Measurements from ENCODE around the gene HYCC1. TPM values are rescaled to one million over a fixed set of nuclear protein-coding genes. Genes with fewer than 3 reads are reported as not detected.

The HYCC1 gene
- total and polyA plus RNA-seq, 9 donors, result 8.3 to 27.4 (median 24.2) TPM

DNA sequence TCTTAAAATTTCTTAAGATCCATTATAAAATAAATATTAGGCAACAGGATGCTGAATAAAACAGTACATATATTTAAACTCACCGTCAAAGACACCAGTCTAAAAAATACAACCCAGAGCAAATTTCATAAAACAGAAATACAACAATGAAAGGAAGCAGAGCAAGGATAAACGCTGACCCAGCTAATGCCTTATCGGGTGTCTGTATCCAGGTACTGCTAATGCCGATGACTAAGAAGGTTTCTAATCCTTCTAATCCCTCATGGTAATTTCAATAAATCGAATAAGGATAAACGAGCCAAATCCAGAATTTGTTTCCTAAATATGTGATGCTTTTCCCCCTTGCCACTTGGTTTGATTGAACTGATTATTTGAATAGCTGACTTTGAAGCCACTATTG, 1.7 kb downstream of the HYCC1 start:
- no peak for DNase-seq
- 82% methylated on average over 6 of the region's 6 CpGs for WGBS, 3 donors
- H3K27me3 ChIP-seq, result no peaks in the 10 kb centered on the region
- no peaks in the 10 kb centered on the region for H3K36me3 ChIP-seq
- TF ChIP-seq EP300 (IDR thresholded peaks at IDR 0.05), result no peak
- TF ChIP-seq POLR2A (IDR thresholded peaks at IDR 0.05), result no peak
- TF ChIP-seq, protein P1, sequence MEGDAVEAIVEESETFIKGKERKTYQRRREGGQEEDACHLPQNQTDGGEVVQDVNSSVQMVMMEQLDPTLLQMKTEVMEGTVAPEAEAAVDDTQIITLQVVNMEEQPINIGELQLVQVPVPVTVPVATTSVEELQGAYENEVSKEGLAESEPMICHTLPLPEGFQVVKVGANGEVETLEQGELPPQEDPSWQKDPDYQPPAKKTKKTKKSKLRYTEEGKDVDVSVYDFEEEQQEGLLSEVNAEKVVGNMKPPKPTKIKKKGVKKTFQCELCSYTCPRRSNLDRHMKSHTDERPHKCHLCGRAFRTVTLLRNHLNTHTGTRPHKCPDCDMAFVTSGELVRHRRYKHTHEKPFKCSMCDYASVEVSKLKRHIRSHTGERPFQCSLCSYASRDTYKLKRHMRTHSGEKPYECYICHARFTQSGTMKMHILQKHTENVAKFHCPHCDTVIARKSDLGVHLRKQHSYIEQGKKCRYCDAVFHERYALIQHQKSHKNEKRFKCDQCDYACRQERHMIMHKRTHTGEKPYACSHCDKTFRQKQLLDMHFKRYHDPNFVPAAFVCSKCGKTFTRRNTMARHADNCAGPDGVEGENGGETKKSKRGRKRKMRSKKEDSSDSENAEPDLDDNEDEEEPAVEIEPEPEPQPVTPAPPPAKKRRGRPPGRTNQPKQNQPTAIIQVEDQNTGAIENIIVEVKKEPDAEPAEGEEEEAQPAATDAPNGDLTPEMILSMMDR (IDR thresholded peaks at IDR 0.05), result no peak
- H3K9me3 ChIP-seq, result no peaks in the 10 kb centered on the region
- H3K27ac ChIP-seq, result no peak overlapping the region
- intact Hi-C loops (cut with DNase I), result loop anchor here in 2 of 4 donors (10.0 kb wide), 1 partner anchor 157 kb away; no protein-coding TSS in a partner anchor
- peaks cover 1% of the 10 kb centered on the region for H3K4me1 ChIP-seq (ENCODE audit: insufficient read depth)
- no peak overlapping the region for H3K4me3 ChIP-seq

DNA sequence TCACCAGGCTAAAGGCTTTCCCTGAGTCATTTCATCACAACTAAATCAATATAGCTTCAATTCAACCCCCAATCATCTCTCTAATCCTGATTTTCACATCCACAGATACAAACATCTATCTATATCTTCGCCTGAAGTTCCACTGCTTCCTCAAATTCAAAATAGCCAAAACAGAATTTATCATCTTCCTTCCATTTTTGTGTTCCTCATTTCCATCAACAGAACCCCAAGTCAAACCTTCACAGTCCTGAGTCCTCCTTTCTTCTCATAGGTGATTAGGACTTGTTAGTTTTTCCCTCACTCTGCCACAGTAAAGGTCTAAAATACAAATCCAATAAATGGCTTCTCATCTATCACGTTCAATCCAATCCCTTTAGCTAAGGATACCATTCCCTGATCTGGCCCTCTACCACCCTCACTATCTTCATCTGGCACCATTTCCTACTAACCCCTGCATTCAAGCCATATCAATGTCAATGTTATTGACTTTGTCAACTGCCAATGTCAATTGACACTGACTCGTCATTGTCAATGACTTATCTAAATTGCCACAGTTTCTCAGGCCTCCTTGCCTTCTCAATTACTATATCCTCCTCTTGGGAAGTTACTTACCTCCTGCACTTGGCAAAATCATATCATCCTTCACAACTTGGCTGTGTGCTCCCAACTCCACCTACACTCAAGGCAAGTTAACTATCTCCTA, 2.6 kb downstream of the HYCC1 start:
- WGBS, 3 donors, result 92 to 97% (median 96%) methylated on average over 3 of the region's 3 CpGs
- H3K4me1 ChIP-seq (ENCODE audit: insufficient read depth), result peaks cover 1% of the 10 kb centered on the region
- no peaks in the 10 kb centered on the region for H3K36me3 ChIP-seq
- H3K27me3 ChIP-seq, result no peaks in the 10 kb centered on the region
- no peaks in the 10 kb centered on the region for H3K9me3 ChIP-seq
- TF ChIP-seq, protein P1 (IDR thresholded peaks at IDR 0.05), result no peak
- TF ChIP-seq POLR2A (IDR thresholded peaks at IDR 0.05) (no peak), EP300 (IDR thresholded peaks at IDR 0.05) (no peak)
- no peak overlapping the region for H3K4me3 ChIP-seq
- intact Hi-C loops (cut with DNase I), result loop anchor here in 2 of 4 donors (10.0 kb wide), 1 partner anchor 157 kb away; no protein-coding TSS in a partner anchor
- DNase-seq, result no peak
- no peak overlapping the region for H3K27ac ChIP-seq

DNA sequence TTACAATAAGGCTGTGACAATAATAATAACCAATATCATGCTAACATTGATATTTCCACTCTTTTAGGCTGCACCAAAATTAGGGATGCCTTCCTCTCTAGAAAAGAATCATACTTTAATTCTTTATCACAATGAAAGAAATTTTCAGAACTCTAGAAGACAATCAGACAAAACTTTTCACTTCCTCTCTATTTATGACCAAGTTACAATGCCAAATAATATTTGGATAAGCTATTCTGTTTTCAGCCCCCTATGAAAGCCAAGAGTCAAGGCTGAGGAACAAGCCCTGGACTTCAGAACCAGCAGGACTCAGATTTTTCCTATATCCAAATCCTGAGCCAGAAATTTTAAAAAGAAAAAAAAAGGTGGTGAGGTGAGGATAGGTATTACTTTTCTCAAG, 4.6 kb downstream of the HYCC1 start:
- no peaks in the 10 kb centered on the region for H3K36me3 ChIP-seq
- intact Hi-C loops (cut with DNase I), result no loop called here
- TF ChIP-seq EP300 (IDR thresholded peaks at IDR 0.05), result no peak
- TF ChIP-seq POLR2A (IDR thresholded peaks at IDR 0.05), result no peak
- TF ChIP-seq, protein P1 (IDR thresholded peaks at IDR 0.05), result no peak
- H3K27ac ChIP-seq, result no peak overlapping the region
- H3K9me3 ChIP-seq, result no peaks in the 10 kb centered on the region
- peaks cover 1% of the 10 kb centered on the region for H3K4me1 ChIP-seq (ENCODE audit: insufficient read depth)
- no peak overlapping the region for H3K4me3 ChIP-seq
- no peaks in the 10 kb centered on the region for H3K27me3 ChIP-seq
- no peak for DNase-seq

DNA sequence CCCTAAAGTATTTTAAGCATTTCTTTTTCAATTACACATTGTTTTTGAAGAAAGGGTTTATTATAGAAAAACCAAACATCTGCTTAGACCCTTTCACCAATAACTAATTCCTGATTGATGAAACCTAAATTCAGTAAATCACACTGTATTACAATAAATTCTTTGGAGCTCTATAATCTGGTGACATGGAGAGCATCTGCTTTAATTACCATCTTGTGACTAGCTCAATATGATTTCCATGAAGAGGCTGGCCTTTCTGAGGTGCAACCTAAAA, 9.7 kb downstream of the HYCC1 start:
- intact Hi-C loops (cut with DNase I), result no loop called here
- Histone ChIP-seq H3K4me3 (no peak overlapping the region), H3K27me3 (no peaks in the 10 kb centered on the region), H3K9me3 (no peaks in the 10 kb centered on the region), H3K4me1 (ENCODE audit: insufficient read depth) (no peaks in the 10 kb centered on the region), H3K27ac (no peak overlapping the region), H3K36me3 (no peaks in the 10 kb centered on the region)
- TF ChIP-seq, protein P1 (IDR thresholded peaks at IDR 0.05), result no peak
- TF ChIP-seq POLR2A (IDR thresholded peaks at IDR 0.05) (no peak), EP300 (IDR thresholded peaks at IDR 0.05) (no peak)
- DNase-seq, result no peak
